Measurements from ENCODE around the gene SLC2A4RG.

The SLC2A4RG gene

GRCh38 chr20:63740627-63741353, 1.2 kb downstream of the SLC2A4RG start:
- in situ Hi-C loops (cut with MboI; ENCODE audit: low sequenced_read_pairs), result no loop called here

DNA sequence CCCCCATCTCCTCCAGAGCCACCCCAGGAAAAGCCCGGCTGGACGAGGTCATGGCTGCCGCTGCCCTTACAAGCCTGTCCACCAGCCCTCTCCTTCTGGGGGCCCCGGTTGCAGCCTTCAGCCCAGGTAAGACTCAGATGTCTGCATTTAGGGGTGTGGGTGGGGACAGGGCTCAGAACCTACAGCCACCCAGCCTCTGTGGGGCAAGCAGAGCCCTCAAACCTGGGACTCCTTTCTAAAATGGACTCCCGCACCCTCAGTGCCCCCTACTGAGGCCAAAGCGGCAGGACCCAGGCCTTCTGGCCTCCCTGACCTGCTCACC, 1.7 kb downstream of the SLC2A4RG start:
- in situ Hi-C loops (cut with MboI; ENCODE audit: low sequenced_read_pairs), result no loop called here

DNA sequence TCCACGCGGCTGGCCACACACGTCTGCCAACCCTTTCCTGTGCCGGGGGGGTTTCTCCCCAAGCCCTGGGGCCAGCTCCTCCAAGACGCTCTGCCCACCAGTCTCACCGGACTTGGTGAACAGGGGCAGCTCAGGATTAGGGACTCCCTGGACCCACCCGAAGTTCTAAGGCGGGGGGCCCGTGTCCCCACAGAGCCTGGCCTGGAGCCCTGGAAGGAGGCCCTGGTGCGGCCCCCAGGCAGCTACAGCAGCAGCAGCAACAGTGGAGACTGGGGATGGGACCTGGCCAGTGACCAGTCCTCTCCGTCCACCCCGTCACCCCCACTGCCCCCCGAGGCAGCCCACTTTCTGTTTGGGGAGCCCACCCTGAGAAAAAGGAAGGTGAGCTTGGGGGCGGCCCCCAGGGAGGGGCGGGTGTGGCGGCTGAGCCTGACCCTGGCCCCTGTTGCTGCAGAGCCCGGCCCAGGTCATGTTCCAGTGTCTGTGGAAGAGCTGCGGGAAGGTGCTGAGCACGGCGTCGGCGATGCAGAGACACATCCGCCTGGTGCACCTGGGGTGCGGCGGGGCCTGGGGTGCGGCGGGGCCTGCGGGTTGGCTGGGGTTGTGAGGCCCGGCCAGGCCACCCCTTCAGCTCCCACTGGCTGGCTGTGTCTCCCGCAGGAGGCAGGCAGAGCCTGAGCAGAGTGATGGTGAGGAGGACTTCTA, 2.3 kb downstream of the SLC2A4RG start:
- in situ Hi-C loops (cut with MboI; ENCODE audit: low sequenced_read_pairs), result no loop called here

DNA sequence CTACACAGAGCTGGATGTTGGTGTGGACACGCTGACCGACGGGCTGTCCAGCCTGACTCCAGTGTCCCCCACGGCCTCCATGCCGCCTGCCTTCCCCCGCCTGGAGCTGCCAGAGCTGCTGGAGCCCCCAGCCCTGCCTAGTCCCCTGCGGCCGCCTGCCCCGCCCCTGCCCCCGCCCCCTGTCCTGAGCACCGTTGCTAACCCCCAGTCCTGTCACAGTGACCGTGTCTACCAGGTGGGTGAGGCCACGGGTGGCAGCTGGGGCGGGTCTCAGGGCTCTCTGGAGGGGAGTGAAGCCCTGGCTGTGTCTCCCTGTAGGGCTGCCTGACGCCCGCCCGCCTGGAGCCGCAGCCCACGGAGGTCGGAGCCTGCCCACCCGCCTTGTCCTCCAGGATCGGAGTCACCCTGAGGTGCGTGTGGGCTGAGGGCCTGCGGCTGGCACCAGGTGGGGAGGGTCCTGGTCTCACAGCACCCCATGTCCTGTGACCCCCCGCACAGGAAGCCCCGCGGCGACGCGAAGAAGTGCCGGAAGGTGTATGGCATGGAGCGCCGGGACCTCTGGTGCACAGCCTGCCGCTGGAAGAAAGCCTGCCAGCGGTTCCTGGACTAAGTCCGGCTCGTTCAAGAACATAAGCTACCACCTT, 2.9 kb downstream of the SLC2A4RG start:
- in situ Hi-C loops (cut with MboI; ENCODE audit: low sequenced_read_pairs), result no loop called here

GRCh38 chr20:63743210-63743970, 3.8 kb downstream of the SLC2A4RG start:
- in situ Hi-C loops (cut with MboI; ENCODE audit: low sequenced_read_pairs), result no loop called here

- in situ Hi-C loops (cut with MboI; ENCODE audit: low sequenced_read_pairs), result no loop called here
These were observed 4.6 kb downstream of the SLC2A4RG start for GRCh38 chr20:63744158-63744557.

GRCh38 chr20:63744574-63745423, 5.2 kb downstream of the SLC2A4RG start:
- in situ Hi-C loops (cut with MboI; ENCODE audit: low sequenced_read_pairs), result no loop called here

DNA sequence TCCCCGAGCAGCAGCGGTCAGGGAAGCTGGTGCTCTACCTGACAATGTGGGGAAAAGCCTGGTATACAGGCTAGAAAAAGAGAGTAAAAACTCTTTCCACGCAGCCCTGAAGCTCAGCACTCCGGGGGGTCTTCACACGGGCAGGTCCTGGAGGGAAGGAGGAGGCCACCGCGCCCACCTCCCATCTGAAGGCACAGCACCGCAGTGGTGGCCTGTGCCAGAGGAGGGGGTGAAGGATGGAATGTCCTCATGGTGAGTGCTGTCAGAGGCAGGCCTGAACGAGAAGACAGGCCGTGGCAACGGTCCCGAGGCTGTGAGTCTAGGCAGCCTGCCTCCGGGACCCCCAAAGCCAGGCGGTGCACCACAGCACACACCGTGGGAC, 5.8 kb downstream of the SLC2A4RG start:
- in situ Hi-C loops (cut with MboI; ENCODE audit: low sequenced_read_pairs), result no loop called here

- in situ Hi-C loops (cut with MboI; ENCODE audit: low sequenced_read_pairs), result no loop called here
These were observed 6.6 kb downstream of the SLC2A4RG start for GRCh38 chr20:63745961-63746731.

- in situ Hi-C loops (cut with MboI; ENCODE audit: low sequenced_read_pairs), result no loop called here
These were observed 7.3 kb downstream of the SLC2A4RG start for GRCh38 chr20:63746751-63747315.

- in situ Hi-C loops (cut with MboI; ENCODE audit: low sequenced_read_pairs), result no loop called here
These were observed 8.1 kb downstream of the SLC2A4RG start for GRCh38 chr20:63747622-63748069.

DNA sequence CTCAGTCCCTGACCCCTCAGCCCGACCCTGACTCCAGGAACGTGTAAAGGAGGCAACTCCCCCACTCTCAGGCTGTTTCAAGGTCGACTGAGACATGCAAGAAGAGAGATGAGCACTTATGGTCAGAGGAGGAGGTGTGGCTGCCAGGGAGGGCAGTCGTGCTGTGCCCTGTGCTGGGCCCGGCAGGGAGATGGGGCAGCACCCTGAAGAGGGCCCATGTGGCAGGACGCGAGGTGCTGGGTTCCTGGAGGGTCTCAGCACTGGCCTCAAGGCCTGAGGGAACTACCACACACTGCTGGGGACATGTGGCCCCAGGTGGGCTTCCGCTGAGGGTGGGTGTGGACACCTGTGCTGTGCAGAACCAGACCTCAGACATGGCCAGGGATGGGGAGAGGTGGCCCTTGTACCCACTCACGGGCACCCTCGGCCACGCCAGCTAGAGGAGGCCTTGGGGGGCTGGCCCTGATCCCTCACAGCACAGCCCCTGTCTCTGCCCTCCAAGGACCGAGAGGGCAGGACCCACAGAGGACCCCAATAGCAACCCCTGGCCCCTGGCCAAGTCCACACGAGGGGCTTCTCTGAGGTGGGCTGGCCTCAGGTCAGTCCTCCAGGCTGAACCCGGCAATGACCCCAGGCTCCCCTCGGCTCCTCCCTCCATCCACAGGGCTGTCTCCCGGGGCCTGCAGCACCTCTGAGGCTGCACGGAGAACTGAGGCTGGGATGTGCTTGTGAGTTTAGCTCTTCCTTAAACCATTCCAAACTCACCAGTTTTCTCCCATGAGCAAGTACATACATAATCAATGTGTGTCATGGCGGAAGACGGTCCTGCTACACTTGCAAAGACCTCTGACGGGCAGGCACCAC, 8.7 kb downstream of the SLC2A4RG start:
- in situ Hi-C loops (cut with MboI; ENCODE audit: low sequenced_read_pairs), result no loop called here

DNA sequence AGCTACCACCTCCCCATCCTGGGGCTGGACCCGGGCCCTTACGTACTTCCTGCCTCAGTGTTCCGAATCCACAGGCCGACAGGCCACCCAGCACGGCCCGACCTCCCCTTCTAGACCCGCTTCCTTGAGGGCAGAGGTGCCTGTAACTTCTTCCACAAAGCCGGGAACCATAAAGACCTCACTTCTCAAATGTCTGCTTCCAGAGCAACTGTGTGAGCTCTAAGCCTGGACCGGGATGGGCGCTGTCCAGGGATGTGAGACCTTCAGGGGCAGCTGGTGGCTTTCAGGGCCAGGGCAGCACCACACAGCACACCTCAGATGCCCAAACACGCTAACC, 9.3 kb downstream of the SLC2A4RG start:
- in situ Hi-C loops (cut with MboI; ENCODE audit: low sequenced_read_pairs), result no loop called here

DNA sequence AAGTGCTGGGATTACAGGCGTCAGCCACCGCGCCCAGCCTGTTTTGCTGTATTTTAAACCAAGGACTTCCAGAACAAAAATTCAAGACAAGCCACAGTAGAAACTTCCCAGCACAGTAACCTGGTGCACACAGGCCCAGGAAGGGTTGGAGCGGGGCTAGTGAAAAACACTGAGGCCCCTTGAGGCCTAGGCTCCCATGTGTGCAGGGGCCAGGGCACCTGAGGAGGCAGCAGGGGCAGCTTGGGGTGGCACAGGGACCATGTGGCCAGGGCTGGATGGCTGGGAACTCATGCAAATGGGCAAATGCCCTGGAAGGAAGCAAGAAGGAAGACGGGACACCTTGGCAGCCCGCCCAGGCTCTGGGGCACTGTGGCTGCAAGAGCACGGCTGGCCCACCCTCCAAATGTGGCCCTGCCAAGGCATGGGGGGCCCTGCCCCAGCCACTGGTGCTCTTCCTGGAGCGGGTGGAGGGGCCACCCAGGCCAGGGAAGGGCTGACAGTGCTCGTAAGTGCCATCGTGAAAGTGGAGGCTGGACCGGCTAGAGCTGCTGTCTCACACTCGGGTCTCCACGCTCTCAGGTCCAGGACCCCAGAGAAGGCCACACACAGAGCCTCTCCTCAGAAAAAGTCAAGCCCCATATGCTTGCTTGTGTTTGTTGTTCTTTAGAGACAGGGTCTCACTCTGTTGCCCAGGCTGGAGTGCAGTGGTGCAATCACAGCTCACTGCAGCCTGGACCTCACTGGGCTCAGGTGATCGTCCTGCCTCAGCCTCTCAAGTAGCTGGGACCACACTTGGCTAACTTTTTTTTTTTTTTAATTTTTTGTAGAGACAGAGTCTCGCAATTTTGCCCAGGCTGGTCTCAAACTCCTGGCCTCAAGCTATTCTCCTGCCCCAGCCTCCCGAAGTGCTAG, 10.3 kb downstream of the SLC2A4RG start:
- in situ Hi-C loops (cut with MboI; ENCODE audit: low sequenced_read_pairs), result no loop called here

DNA sequence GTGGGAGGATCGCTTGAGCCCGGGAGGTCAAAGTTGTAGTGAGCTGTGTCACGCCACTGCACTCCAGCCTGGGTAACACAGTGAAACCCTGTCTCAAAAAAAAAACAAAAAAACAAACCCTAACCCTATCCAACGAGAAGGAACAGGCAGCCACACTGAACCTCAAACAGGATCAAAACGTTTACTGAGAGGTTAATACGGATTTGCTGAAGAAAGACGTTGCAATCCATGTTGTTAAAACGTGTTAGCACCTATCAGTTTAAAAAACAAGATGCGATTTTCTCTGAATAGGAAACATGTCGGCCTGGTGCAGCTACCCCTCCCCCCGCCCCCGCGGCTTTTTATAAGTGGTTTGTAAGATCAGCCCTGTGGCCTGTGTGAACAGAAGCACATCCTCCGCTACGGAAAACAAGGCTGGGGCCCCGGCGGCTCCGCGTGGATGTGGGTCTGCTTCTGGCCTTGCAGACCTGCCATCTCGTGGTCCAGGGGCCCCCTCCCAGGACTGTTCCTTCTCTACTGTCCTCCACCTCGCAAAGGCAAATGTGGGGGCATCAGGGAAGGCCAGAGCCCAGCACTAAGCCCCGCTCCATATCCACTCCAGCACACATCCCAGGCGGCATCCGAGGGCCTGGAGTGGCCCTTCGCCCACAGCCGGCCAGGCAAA, 11.4 kb downstream of the SLC2A4RG start:
- in situ Hi-C loops (cut with MboI; ENCODE audit: low sequenced_read_pairs), result no loop called here

DNA sequence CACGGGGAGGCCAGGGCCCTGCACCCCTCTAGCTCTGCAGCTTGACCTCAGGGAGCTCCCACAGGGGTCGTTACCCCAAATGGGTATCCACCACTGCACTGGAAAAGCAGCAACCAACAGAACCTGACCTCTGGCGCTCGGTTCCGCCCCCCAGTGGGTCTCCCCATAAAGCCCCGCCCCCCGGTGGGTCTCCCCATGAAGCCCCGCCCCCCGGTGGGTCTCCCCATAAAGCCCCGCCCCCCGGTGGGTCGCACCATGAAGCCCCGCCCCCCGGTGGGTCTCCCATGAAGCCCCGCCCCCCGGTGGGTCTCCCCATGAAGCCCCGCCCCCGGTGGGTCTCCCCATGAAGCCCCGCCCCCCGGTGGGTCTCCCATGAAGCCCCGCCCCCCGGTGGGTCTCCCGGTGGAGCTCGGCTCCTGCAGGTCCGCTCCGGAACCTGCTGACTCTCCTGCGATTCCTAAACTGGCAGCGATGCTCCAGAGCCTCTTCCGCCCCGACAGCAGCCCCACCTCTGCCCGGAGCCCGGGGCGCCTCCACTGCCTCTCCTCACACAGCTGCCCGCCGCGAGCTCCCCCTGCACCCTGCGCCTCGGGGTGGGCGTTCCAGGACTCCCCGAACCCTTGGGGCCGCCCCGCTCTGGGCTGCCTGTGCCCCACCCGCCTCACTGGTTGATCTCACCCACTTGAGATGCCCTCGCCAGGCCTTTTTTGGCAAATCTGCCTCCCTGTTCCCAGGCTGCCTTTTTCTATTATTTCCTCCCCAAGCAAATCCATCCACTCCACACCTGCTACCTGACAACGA, 12.1 kb downstream of the SLC2A4RG start:
- in situ Hi-C loops (cut with MboI; ENCODE audit: low sequenced_read_pairs), result no loop called here
